Nasal cavity respiratory epithelium epithelial cell of viscerocranial mucosa (primary cell): ENCODE results near the gene MUC15. TPM values are rescaled to one million over a fixed set of nuclear protein-coding genes. Genes with fewer than 3 reads are reported as not detected.

Experiments
- total RNA-seq: library from RNA; depleted of rRNA; stranded (reverse); fragments of >200 nt; gene quantifications from 2 replicates; pipeline ENCODE4 v1.2.3, GENCODE V29; 2014

MUC15 gene
- 1.7 and 4.7 TPM in 2 replicates for total RNA-seq

GRCh38 chr11:26571861-26572654 is at the start of gene MUC15:
TSS of gene MUC15 (minus strand) at chr11:26572263. CDS start at chr11:26567094, 5,169 bp downstream.

Other genes starting within 250 kb of the MUC15 start
- under 0.01 TPM in 1 of 2 replicates, not detected in the other for gene ANO3, start 240.1 kb downstream of the MUC15 start, total RNA-seq
- 0.28 and 0.34 TPM in 2 replicates for gene SLC5A12, start 149.8 kb upstream of the MUC15 start, total RNA-seq